GM12878 (cell line): ENCODE data around the gene MEIS2. TPM values are rescaled to one million over a fixed set of nuclear protein-coding genes. Genes with fewer than 3 reads are reported as not detected.

Experiments
- ATAC-seq: fragments of 200-7000 bp; cut with Tn5 transposase; 3 replicates; pipeline ENCODE4 v1.9.1; 2020; ENCODE audit warnings: mild to moderate bottlenecking, moderate library complexity
- BruUV-seq: library from RNA; stranded (reverse); fragments of 400-500 nt; replicated peaks from 2 replicates; lab custom pipeline; 2021; lab: Mats Ljungman, UMichigan
- CTCF ChIA-PET: fragments of 300-600 bp; sonication (Branson Sonifier 250); formaldehyde crosslinking; extraction: SDS; loops from one replicate; lab custom pipeline; 2021; ENCODE audit warnings: inconsistent platforms; lab: Yijun Ruan, JAX
- POLR2A ChIA-PET: fragments of 350-600 bp; formaldehyde crosslinking; extraction: SDS; loops from one replicate; lab custom pipeline; 2021; ENCODE audit warnings: inconsistent platforms; lab: Charles Lee
- RAD21 ChIA-PET: fragments of 300-600 bp; sonication (Branson Sonifier 250); formaldehyde crosslinking; loops from one replicate; lab custom pipeline; 2023; ENCODE audit warnings: antibody characterized with exemption; ENCODE audit not compliant: unreplicated experiment; lab: Charles Lee
- SMC1A ChIA-PET: fragments of 300-600 bp; sonication (Branson Sonifier 250); formaldehyde crosslinking; loops from one replicate; lab custom pipeline; 2023; ENCODE audit not compliant: unreplicated experiment, uncharacterized antibody; lab: Charles Lee
- DNase-seq: peaks from one replicate; pipeline ENCODE4 v3.0.0-alpha.2; 2011; ENCODE audit warnings: low read depth, low spot score
- FAIRE-seq: peaks from 3 replicates; lab custom pipeline; 2011; peaks lifted over from hg19 to GRCh38; lab: Jason Lieb, UNC
- H2AFZ ChIP-seq: 2 replicates; pipeline ENCODE4 v1.6.0; 2011; ENCODE audit warnings: low read depth, low read length, control low read depth; ENCODE audit not compliant: control insufficient read depth
- H3K27ac ChIP-seq: 2 replicates; pipeline ENCODE4 v1.5.1; 2011; ENCODE audit warnings: control low read depth; ENCODE audit not compliant: control insufficient read depth, insufficient read depth
- H3K27me3 ChIP-seq, 2 experiments: replicated peaks in 1 of 2; 2 replicates each; pipeline versions ENCODE4 v1.6.0 to v1.6.1; 2011; ENCODE audit warnings: low read length in 1 of 2; ENCODE audit not compliant: control insufficient read depth in 2 of 2, insufficient read depth in 2 of 2
- H3K36me3 ChIP-seq, 2 experiments: 2 replicates each; pipeline ENCODE4 v1.5.1; 2011; ENCODE audit warnings: low read length in 1 of 2; ENCODE audit not compliant: control insufficient read depth in 2 of 2, insufficient read depth in 2 of 2
- H3K4me1 ChIP-seq: 2 replicates; pipeline ENCODE4 v1.6.1; 2011; ENCODE audit warnings: mild to moderate bottlenecking, low read length, moderate library complexity, mixed read lengths; ENCODE audit not compliant: control insufficient read depth, insufficient read depth
- H3K4me2 ChIP-seq: 2 replicates; pipeline ENCODE4 v1.6.0; 2011; ENCODE audit warnings: control low read depth; ENCODE audit not compliant: control insufficient read depth, insufficient read depth
- H3K4me3 ChIP-seq: fragments of 200-600 bp; sonication (generic); 2 replicates; pipeline ENCODE4 v1.5.1; 2016
- H3K79me2 ChIP-seq: 2 replicates; pipeline ENCODE4 v1.6.0; 2011; ENCODE audit warnings: low read length; ENCODE audit not compliant: control insufficient read depth, insufficient read depth
- H3K9ac ChIP-seq: 2 replicates; pipeline ENCODE4 v1.8.0; 2011; ENCODE audit warnings: low read length, control low read depth, mixed read lengths; ENCODE audit not compliant: control insufficient read depth, insufficient read depth
- H3K9me3 ChIP-seq: replicated peaks from 3 replicates; pipeline ENCODE4 v1.5.1; 2011; ENCODE audit warnings: mild to moderate bottlenecking, low read length; ENCODE audit not compliant: control insufficient read depth, insufficient read depth
- H4K20me1 ChIP-seq: 2 replicates; pipeline ENCODE4 v1.6.0; 2011; ENCODE audit not compliant: control insufficient read depth, insufficient read depth
- FOXM1 ChIP-seq: IDR thresholded peaks from 2 replicates; pipeline ENCODE4 v1.6.1; 2012; ENCODE audit warnings: low read depth, mild to moderate bottlenecking, inconsistent platforms, low read length, moderate library complexity
- RAD21 ChIP-seq: IDR thresholded peaks from 2 replicates; pipeline ENCODE4 v1.6.1; 2011; ENCODE audit warnings: mild to moderate bottlenecking, low read depth, low read length, moderate library complexity; ENCODE audit not compliant: insufficient read depth
- RAD51 ChIP-seq: fragments of 450-650 bp; IDR thresholded peaks from 2 replicates; pipeline ENCODE4 v1.6.1; 2016; ENCODE audit warnings: moderate library complexity, mild to moderate bottlenecking, inconsistent platforms
- SMC3 ChIP-seq: IDR thresholded peaks from 2 replicates; pipeline ENCODE4 v1.6.1; 2011; ENCODE audit warnings: low read length, improper control_type of control experiment, borderline replicate concordance
- ZZZ3 ChIP-seq: IDR thresholded peaks from 2 replicates; pipeline ENCODE4 v1.6.1; 2011; ENCODE audit warnings: low read depth; ENCODE audit not compliant: control insufficient read depth, insufficient read length
- WGBS: methylation state at CpG from one replicate; pipeline ENCODE4 v1.1.6; 2016; ENCODE audit warnings: low lambda C conversion rate; ENCODE audit not compliant: insufficient replicate concordance, insufficient coverage; ENCODE audit errors: missing lambda C conversion rate; 5-methylcytosine and 5-hydroxymethylcytosine counted together
- in situ Hi-C: fragments of 300-500 bp; cut with MboI; formaldehyde crosslinking; loops from 9 replicates; pipeline ENCODE4 v1.14.3; 2018; ENCODE audit warnings: mixed read lengths
- intact Hi-C: fragments of 100-400 bp; cut with micrococcal nuclease; formaldehyde crosslinking; loops from one replicate; pipeline ENCODE4 v1.14.2; 2022; ENCODE audit not compliant: unreplicated experiment
- polyA plus RNA-seq, 11 experiments: library from polyadenylated mRNA; depleted of rRNA in 4 of 11; unstranded in 6 of 11; stranded (reverse) in 5 of 11; fragments of >200 nt; fragmentation: Nextera tagmentation in 4 of 11; fragmentation: Illumina TruSeq in 1 of 11; extraction: Ambion mirVana in 4 of 11; extraction: Trizol in 1 of 11; gene quantifications; 1 replicate in 1 of 11; 2 replicates in 10 of 11; pipeline versions ENCODE4 v1.2.1 to v1.2.3, GENCODE V29; 2011 to 2016; ENCODE audit warnings: inconsistent platforms in 2 of 11, missing spikeins in 2 of 11, low read depth in 1 of 11
- total RNA-seq, 4 experiments: library from RNA; depleted of rRNA in 3 of 4; stranded (reverse); fragments of >200 nt in 3 of 4; fragmentation: Illumina TruSeq in 1 of 4; extraction: Trizol in 1 of 4; gene quantifications; 2 replicates each; pipeline versions ENCODE4 v1.2.1 to v1.2.3, GENCODE V29; 2013 to 2021
- TF ChIP-seq, protein P1 (sequence below): fragments of 450-650 bp; formaldehyde crosslinking; IDR thresholded peaks from 2 replicates; pipeline ENCODE4 v1.4.0; 2020; ENCODE audit warnings: mild to moderate bottlenecking, moderate library complexity
- TF ChIP-seq, protein P2 (sequence below), 3 experiments: IDR thresholded peaks in 2 of 3; conservative IDR thresholded peaks in 1 of 3; 2 replicates each; pipeline ENCODE4 v1.5.1; 2011; ENCODE audit warnings: low read depth in 3 of 3, low read length in 3 of 3, mild to moderate bottlenecking in 3 of 3, control low read depth in 2 of 3, moderate library complexity in 2 of 3, inconsistent platforms in 1 of 3, mixed read lengths in 1 of 3; ENCODE audit not compliant: control insufficient read depth in 2 of 3, insufficient read depth in 1 of 3; ENCODE audit errors: extremely low read depth in 1 of 3

MEIS2 gene
- total and polyA plus RNA-seq, 10 of the 15 experiments (the other 5 are each of a cell fraction or from before 2014, with no cell fraction given) = 9.2 to 54.0 (median 20.4) TPM

DNA sequence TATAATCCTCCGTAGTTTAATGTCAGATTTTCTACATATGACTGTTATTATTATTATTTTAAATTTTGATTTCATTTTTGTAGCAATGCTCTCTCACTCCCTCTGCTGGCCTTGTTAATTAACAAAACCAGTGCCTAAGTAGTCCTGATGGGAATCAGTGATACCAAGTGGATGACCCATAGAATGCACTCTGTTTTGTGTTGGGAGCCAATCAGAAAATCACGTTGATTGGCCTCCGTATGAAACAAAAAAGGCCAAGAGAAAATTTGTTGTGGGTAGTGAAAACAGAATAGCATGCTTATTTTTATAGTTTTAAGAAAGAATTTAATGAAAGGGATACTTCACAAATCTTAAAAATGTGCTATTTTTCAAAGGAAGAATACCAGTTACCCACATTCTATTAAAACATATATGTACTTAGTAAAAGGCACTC, 34.4 kb upstream of the MEIS2 start:
- CTCF ChIA-PET = interaction anchor here (1.0 to 5.4 kb wide), 18 partner anchors 8 to 1615 kb away, joined by 3 to 50 read pairs (median 4); no protein-coding TSS in a partner anchor
- POLR2A ChIA-PET = no interaction called here
- intact Hi-C loops = loop anchor here (2.0 to 10.0 kb wide), 4 partner anchors 252 to 1380 kb away; no protein-coding TSS in a partner anchor
- Histone ChIP-seq H3K79me2 (no peaks in the 10 kb centered on the region), H3K9me3 (no peaks in the 10 kb centered on the region), H3K4me1 (peaks cover 4% of the 10 kb centered on the region; the same call in 1 of the 2 replicates), H3K4me2 (no peak overlapping the region), H3K36me3 (no peaks in the 10 kb centered on the region), H3K4me3 (no peak overlapping the region), H4K20me1 (no peaks in the 10 kb centered on the region), H3K27ac (no peak overlapping the region), H2AFZ (no peak overlapping the region), H3K27me3 (peaks cover 0 to 2% of the 10 kb centered on the region in 2 experiments; a peak in 2 of 4 replicates), H3K9ac (no peak overlapping the region)
- ATAC-seq (peak; percentile 80), DNase-seq (no peak), FAIRE-seq (no peak)
- 0 out of 2 replicates have a peak, but pooled peaks have one; percentile 0 for TF ChIP-seq FOXM1
- TF ChIP-seq, protein P1, sequence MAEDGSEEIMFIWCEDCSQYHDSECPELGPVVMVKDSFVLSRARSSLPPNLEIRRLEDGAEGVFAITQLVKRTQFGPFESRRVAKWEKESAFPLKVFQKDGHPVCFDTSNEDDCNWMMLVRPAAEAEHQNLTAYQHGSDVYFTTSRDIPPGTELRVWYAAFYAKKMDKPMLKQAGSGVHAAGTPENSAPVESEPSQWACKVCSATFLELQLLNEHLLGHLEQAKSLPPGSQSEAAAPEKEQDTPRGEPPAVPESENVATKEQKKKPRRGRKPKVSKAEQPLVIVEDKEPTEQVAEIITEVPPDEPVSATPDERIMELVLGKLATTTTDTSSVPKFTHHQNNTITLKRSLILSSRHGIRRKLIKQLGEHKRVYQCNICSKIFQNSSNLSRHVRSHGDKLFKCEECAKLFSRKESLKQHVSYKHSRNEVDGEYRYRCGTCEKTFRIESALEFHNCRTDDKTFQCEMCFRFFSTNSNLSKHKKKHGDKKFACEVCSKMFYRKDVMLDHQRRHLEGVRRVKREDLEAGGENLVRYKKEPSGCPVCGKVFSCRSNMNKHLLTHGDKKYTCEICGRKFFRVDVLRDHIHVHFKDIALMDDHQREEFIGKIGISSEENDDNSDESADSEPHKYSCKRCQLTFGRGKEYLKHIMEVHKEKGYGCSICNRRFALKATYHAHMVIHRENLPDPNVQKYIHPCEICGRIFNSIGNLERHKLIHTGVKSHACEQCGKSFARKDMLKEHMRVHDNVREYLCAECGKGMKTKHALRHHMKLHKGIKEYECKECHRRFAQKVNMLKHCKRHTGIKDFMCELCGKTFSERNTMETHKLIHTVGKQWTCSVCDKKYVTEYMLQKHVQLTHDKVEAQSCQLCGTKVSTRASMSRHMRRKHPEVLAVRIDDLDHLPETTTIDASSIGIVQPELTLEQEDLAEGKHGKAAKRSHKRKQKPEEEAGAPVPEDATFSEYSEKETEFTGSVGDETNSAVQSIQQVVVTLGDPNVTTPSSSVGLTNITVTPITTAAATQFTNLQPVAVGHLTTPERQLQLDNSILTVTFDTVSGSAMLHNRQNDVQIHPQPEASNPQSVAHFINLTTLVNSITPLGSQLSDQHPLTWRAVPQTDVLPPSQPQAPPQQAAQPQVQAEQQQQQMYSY (CRISPR knock-in tag) = no peak
- peak; percentile 47; the same call in 1 of the 2 replicates for TF ChIP-seq SMC3
- no peak for TF ChIP-seq ZZZ3
- no peak for TF ChIP-seq RAD51
- peak; percentile 34 for TF ChIP-seq RAD21
- TF ChIP-seq, protein P2, sequence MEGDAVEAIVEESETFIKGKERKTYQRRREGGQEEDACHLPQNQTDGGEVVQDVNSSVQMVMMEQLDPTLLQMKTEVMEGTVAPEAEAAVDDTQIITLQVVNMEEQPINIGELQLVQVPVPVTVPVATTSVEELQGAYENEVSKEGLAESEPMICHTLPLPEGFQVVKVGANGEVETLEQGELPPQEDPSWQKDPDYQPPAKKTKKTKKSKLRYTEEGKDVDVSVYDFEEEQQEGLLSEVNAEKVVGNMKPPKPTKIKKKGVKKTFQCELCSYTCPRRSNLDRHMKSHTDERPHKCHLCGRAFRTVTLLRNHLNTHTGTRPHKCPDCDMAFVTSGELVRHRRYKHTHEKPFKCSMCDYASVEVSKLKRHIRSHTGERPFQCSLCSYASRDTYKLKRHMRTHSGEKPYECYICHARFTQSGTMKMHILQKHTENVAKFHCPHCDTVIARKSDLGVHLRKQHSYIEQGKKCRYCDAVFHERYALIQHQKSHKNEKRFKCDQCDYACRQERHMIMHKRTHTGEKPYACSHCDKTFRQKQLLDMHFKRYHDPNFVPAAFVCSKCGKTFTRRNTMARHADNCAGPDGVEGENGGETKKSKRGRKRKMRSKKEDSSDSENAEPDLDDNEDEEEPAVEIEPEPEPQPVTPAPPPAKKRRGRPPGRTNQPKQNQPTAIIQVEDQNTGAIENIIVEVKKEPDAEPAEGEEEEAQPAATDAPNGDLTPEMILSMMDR (IDR thresholded peaks at IDR 0.05 in 2 of 3, conservative IDR thresholded peaks at IDR 0.05 in 1 of 3; ENCODE audit: control insufficient read depth in 2 of 3, extremely low read depth in 1 of 3, insufficient read depth in 1 of 3, low read depth in 3 of 3, low read length in 3 of 3) = peak; percentile 53 to 60 (median 55); a peak in 5 of 6 replicates
- SMC1A ChIA-PET = interaction anchor here (0.6 to 1.3 kb wide), 10 partner anchors 8 to 752 kb away, joined by 3 to 4 read pairs (median 3); no protein-coding TSS in a partner anchor
- RAD21 ChIA-PET = interaction anchor here (0.5 to 1.3 kb wide), 3 partner anchors 251 to 1256 kb away, joined by 3 to 5 read pairs (median 3); no protein-coding TSS in a partner anchor
- WGBS = 3% methylated on average over 3 of the region's 3 CpGs
- in situ Hi-C loops = no loop called here
- BruUV-seq = no TSS peak
